Measurements from ENCODE around the gene SMCO4.

Gene SMCO4

DNA sequence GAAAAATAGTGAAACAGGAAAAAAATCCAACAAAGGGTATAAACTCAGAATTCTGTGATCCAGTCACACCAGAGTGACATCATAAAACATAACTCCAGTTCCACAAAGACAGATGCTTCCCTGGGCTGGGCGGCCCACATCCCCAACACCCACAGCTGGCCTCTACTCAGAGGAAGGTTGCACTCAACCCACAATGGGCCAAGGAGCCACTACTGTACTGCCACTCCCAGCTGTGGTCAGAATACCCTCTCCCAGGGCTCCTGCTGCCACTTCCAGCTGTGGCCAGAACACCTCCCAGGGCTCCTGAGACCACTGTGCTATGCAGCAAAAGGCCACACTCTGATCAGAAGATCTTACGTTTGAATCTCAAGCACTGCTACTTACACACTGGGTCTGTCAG is 18.3 kb downstream of the SMCO4 start:
- TF ChIP-seq, protein P1, sequence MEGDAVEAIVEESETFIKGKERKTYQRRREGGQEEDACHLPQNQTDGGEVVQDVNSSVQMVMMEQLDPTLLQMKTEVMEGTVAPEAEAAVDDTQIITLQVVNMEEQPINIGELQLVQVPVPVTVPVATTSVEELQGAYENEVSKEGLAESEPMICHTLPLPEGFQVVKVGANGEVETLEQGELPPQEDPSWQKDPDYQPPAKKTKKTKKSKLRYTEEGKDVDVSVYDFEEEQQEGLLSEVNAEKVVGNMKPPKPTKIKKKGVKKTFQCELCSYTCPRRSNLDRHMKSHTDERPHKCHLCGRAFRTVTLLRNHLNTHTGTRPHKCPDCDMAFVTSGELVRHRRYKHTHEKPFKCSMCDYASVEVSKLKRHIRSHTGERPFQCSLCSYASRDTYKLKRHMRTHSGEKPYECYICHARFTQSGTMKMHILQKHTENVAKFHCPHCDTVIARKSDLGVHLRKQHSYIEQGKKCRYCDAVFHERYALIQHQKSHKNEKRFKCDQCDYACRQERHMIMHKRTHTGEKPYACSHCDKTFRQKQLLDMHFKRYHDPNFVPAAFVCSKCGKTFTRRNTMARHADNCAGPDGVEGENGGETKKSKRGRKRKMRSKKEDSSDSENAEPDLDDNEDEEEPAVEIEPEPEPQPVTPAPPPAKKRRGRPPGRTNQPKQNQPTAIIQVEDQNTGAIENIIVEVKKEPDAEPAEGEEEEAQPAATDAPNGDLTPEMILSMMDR (IDR thresholded peaks at IDR 0.05; ENCODE audit: insufficient read depth, low read depth, low read length, missing control alignments): no peak
- peak overlapping the region; percentile 18; the same call in 1 of the 2 replicates for H3K4me3 ChIP-seq (ENCODE audit: low read depth, low read length)
- no peak for DNase-seq (ENCODE audit: low read depth)

DNA sequence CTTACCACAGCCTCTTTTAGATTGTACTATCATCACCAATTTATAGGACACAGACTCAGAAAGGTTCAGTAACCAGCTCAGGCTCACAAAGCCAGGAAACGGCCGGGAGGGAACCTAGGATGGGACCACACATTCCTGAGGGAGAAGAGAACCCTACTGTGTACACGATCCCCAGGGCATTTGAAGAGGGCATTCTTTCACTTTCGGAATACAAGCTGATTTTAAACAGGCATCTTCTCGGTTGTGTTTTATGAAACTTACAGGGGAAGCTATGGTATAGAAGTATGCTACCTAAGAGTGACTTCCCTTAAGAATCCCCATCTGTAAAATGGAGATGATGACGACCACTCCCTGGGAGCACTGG is 19.0 kb downstream of the SMCO4 start:
- TF ChIP-seq, protein P1 (IDR thresholded peaks at IDR 0.05; ENCODE audit: insufficient read depth, low read depth, low read length, missing control alignments): no peak
- peak; percentile 45 for DNase-seq (ENCODE audit: low read depth)
- peak overlapping the region; percentile 18 for H3K4me3 ChIP-seq (ENCODE audit: low read depth, low read length)

DNA sequence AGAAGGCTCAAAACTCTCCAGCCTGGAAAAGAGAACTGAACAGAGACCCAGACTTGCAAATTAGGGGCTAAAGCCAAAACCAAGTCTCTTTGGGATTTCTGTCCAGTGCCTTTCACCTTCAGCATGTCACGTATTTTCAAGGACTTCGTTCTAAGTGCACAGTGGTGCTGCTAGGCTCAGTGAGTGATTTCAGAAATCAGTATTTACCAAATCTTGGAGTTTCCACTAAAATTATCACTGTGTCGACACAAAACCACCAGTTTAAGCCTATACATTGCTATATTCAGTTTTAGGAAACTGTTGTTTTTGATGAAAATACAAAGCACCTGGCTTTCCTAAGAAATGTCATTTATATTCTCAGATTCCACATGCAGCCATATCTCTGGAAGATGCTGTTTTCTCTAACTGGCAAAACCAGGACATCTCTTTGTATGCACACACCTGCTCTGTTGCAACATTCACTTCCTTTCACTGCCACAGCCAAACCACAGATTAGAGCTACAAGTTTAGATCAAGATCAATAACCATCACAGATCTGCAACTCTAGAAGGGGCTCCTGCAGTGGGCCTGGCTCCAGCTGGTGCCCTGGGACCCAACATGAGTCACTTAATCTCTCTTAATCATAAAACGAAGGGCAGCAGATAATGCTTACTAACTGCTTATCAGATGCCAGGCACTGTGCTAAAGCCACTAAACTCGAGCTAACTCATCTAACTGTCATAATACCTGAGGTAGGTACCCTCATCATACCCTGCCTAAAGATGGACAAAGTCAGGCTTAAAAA is 22.3 kb downstream of the SMCO4 start:
- TF ChIP-seq, protein P1 (IDR thresholded peaks at IDR 0.05; ENCODE audit: insufficient read depth, low read depth, low read length, missing control alignments): no peak
- H3K4me3 ChIP-seq (ENCODE audit: low read depth, low read length): no peak overlapping the region
- DNase-seq (ENCODE audit: low read depth): no peak

DNA sequence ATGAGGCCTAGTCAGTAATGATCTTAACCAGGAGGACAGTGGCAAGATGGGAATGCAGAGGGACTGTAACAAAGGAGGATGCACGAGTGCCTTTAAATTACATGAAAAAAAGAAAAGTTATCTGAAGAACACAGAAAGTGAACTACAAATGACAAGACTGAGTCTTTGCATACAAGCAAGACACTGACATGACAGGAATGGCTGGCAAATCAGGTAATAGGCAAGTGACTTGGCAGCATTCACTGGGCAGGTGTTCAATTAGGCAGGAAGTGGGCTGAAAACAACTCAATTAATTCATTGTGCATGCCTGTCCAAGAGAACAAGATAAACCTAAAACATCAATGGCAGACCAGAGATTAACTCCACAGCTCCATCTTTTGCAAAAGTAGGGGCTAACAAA is 24.0 kb downstream of the SMCO4 start:
- TF ChIP-seq, protein P1 (IDR thresholded peaks at IDR 0.05; ENCODE audit: insufficient read depth, low read depth, low read length, missing control alignments): no peak
- no peak for DNase-seq (ENCODE audit: low read depth)
- no peak overlapping the region for H3K4me3 ChIP-seq (ENCODE audit: low read depth, low read length)

DNA sequence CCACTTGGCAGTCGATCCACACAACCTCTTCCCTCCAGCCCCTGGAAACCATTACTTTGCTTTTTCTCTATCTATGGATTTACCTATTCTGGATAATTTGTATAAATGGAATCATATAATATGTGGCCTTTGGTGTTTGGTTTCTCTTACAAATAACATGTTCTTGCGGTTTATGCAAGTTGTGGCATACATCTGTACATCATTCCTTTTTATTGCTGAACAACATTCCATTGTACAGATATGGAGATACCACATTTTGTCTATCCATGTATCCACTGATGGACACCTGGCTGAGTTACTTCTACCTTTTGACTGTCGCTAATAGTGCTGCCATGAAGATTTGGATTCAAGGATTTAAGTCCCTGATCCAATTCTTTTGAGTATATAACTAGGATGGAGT is 25.1 kb downstream of the SMCO4 start:
- TF ChIP-seq, protein P1 (IDR thresholded peaks at IDR 0.05; ENCODE audit: insufficient read depth, low read depth, low read length, missing control alignments): no peak
- no peak overlapping the region for H3K4me3 ChIP-seq (ENCODE audit: low read depth, low read length)
- no peak for DNase-seq (ENCODE audit: low read depth)

DNA sequence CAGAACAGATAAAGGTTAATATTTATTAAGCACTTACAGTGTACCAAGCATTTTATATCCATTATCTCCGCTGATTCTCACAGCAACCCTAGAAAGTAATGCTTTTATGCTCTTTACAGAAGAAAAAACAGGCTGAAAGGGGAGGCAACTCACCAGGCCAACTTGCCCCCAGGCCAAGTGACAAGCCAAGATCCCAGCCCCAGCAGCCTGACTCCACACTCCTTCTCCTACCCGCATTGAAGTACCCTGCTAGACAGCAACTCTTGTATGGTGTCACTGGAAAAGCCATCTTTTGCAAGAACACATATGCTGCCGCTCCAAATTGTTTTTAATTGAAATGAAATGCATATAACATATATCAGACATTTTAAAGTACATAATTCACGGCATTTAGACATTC is 25.6 kb downstream of the SMCO4 start:
- TF ChIP-seq, protein P1 (IDR thresholded peaks at IDR 0.05; ENCODE audit: insufficient read depth, low read depth, low read length, missing control alignments): no peak
- H3K4me3 ChIP-seq (ENCODE audit: low read depth, low read length): no peak overlapping the region
- DNase-seq (ENCODE audit: low read depth): no peak

DNA sequence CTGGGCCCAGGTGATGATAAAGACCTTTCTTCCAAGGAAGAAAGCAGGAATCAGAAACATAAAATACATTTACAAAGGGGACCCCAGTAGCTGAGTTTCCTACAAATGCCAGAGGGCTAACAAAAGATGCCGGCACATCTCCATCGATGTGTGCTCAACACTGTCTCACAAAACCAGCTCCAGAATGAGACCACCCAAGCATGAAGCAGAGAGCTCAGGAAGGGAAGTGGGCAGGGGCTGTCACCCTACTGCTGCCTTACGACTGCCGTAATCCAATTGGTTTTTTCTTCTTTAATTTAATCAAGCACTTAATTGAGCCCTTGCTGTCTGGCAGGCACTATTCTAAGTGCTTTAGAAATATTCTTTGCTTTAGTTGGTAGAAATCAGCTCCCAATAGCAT is 26.1 kb downstream of the SMCO4 start:
- no peak for DNase-seq (ENCODE audit: low read depth)
- no peak overlapping the region for H3K4me3 ChIP-seq (ENCODE audit: low read depth, low read length)
- TF ChIP-seq, protein P1 (IDR thresholded peaks at IDR 0.05; ENCODE audit: insufficient read depth, low read depth, low read length, missing control alignments): no peak

All from GM12865 (cell line).